ENCODE data around the gene LARP1B. TPM values are rescaled to one million over a fixed set of nuclear protein-coding genes. Genes with fewer than 3 reads are reported as not detected.

The LARP1B gene
- total RNA-seq, 1 experiment from 2014 or later = 20.3 TPM

- no peak overlapping the region for H3K4me3 ChIP-seq (ENCODE audit: low read depth, low read length, poor library complexity, severe bottlenecking)
- no peaks in the 10 kb centered on the region for H3K27me3 ChIP-seq (replicated peaks; ENCODE audit: insufficient read depth, low read depth, low read length, poor library complexity)
- CTCF ChIA-PET = no interaction called here
- TF ChIP-seq CTCF (conservative IDR thresholded peaks at IDR 0.05; ENCODE audit: low read depth, low read length) = no peak
- no peak for TF ChIP-seq EZH2 (IDR thresholded peaks at IDR 0.05; ENCODE audit: borderline replicate concordance, low read depth, low read length, poor library complexity, severe bottlenecking)
- H3K9me3 ChIP-seq (ENCODE audit: low read depth, low read length, poor library complexity, severe bottlenecking) = no peaks in the 10 kb centered on the region
- H3K36me3 ChIP-seq (ENCODE audit: insufficient read depth, low read length, poor library complexity, severe bottlenecking) = no peaks in the 10 kb centered on the region
- no peak for DNase-seq (ENCODE audit: low spot score)
- intact Hi-C loops (cut with micrococcal nuclease; ENCODE audit: unreplicated experiment) = no loop called here
- H3K4me1 ChIP-seq (ENCODE audit: insufficient read depth, low read length, poor library complexity, severe bottlenecking) = no peaks in the 10 kb centered on the region
- BruUV-seq (replicated peaks) = no TSS peak
- H3K27ac ChIP-seq (ENCODE audit: low read depth, low read length, poor library complexity, severe bottlenecking) = no peak overlapping the region
- POLR2A ChIA-PET (ENCODE audit: low non-redundant PET) = no interaction called here
Observed at GRCh38 chr4:128168701-128169100, 107.6 kb downstream of the LARP1B start.

DNA sequence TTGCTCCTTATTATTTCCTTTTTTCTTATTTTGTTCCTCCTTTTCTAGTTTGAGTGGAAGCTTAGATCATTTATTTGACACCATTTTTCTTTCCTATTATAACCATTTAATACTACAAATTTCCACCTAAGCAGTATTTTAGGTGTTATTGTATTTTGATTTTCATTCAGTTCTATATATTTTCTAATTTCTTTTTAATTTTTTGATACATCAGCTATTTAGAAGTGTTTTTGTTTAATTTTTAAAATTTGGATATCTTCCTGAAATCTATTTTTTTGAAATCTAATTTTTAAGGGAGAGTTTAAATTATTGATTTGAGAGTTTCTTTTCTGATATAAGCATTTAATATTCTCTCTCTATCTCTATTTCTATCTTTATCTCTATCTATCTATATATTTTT is 108.1 kb downstream of the LARP1B start:
- intact Hi-C loops (cut with micrococcal nuclease; ENCODE audit: unreplicated experiment) = no loop called here
- H3K4me1 ChIP-seq (ENCODE audit: insufficient read depth, low read length, poor library complexity, severe bottlenecking) = no peaks in the 10 kb centered on the region
- DNase-seq (ENCODE audit: low spot score) = no peak
- H3K9me3 ChIP-seq (ENCODE audit: low read depth, low read length, poor library complexity, severe bottlenecking) = no peaks in the 10 kb centered on the region
- CTCF ChIA-PET = no interaction called here
- TF ChIP-seq CTCF (conservative IDR thresholded peaks at IDR 0.05; ENCODE audit: low read depth, low read length) = no peak
- TF ChIP-seq EZH2 (IDR thresholded peaks at IDR 0.05; ENCODE audit: borderline replicate concordance, low read depth, low read length, poor library complexity, severe bottlenecking) = no peak
- POLR2A ChIA-PET (ENCODE audit: low non-redundant PET) = no interaction called here
- no peaks in the 10 kb centered on the region for H3K27me3 ChIP-seq (replicated peaks; ENCODE audit: insufficient read depth, low read depth, low read length, poor library complexity)
- H3K27ac ChIP-seq (ENCODE audit: low read depth, low read length, poor library complexity, severe bottlenecking) = no peak overlapping the region
- no peaks in the 10 kb centered on the region for H3K36me3 ChIP-seq (ENCODE audit: insufficient read depth, low read length, poor library complexity, severe bottlenecking)
- BruUV-seq (replicated peaks) = no TSS peak
- H3K4me3 ChIP-seq (ENCODE audit: low read depth, low read length, poor library complexity, severe bottlenecking) = no peak overlapping the region

GRCh38 chr4:128176643-128177042 is 115.5 kb downstream of the LARP1B start:
- TF ChIP-seq EZH2 (IDR thresholded peaks at IDR 0.05; ENCODE audit: borderline replicate concordance, low read depth, low read length, poor library complexity, severe bottlenecking) (no peak), CTCF (conservative IDR thresholded peaks at IDR 0.05; ENCODE audit: low read depth, low read length) (no peak)
- H3K4me3 ChIP-seq (ENCODE audit: low read depth, low read length, poor library complexity, severe bottlenecking) = no peak overlapping the region
- no peaks in the 10 kb centered on the region for H3K36me3 ChIP-seq (ENCODE audit: insufficient read depth, low read length, poor library complexity, severe bottlenecking)
- intact Hi-C loops (cut with micrococcal nuclease; ENCODE audit: unreplicated experiment) = no loop called here
- ChIA-PET POLR2A (ENCODE audit: low non-redundant PET) (no interaction called here), CTCF (no interaction called here)
- no peak for DNase-seq (ENCODE audit: low spot score)
- no TSS peak for BruUV-seq (replicated peaks)
- H3K9me3 ChIP-seq (ENCODE audit: low read depth, low read length, poor library complexity, severe bottlenecking) = no peaks in the 10 kb centered on the region
- H3K27me3 ChIP-seq (replicated peaks; ENCODE audit: insufficient read depth, low read depth, low read length, poor library complexity) = no peaks in the 10 kb centered on the region
- H3K27ac ChIP-seq (ENCODE audit: low read depth, low read length, poor library complexity, severe bottlenecking) = no peak overlapping the region
- no peaks in the 10 kb centered on the region for H3K4me1 ChIP-seq (ENCODE audit: insufficient read depth, low read length, poor library complexity, severe bottlenecking)

Measured in A673 (cell line).